HL-60/S4 treated with retinoic acid at 250 ng/mL for 4 days and 3 days (cell line): ENCODE results near the gene BCAP31.
"Not testable (repeated sequence)": the region's sequence is repeated elsewhere in the genome, so short reads cannot be mapped to it uniquely, and the experiment has no call there.

Experiments used
- in situ Hi-C: fragments of 300-500 bp; cut with MboI; formaldehyde crosslinking; loops from 2 replicates; pipeline ENCODE4 v1.7.0; 2022; ENCODE audit warnings: low sequenced_read_pairs

Gene BCAP31

DNA sequence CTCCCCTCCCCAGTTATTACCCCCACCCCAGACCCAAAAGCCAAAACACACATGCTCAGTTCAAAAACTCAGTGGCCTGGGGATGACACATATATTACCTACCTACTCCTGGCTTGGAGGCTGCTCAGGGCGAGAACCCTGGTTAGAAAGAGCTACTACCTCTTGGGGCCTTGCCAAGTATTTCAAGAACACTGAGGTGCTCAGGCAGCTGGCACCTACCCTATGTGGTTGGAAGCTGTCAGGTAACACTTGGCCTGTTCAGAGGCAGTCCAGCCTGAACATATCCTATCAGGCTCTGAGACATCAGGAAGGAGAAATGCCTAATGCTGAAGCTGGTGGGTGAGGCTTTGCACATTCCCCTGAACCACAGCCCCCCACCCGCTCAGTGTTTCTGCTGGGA lies 4.9 kb downstream of the BCAP31 start:
- in situ Hi-C loops = no loop called here

DNA sequence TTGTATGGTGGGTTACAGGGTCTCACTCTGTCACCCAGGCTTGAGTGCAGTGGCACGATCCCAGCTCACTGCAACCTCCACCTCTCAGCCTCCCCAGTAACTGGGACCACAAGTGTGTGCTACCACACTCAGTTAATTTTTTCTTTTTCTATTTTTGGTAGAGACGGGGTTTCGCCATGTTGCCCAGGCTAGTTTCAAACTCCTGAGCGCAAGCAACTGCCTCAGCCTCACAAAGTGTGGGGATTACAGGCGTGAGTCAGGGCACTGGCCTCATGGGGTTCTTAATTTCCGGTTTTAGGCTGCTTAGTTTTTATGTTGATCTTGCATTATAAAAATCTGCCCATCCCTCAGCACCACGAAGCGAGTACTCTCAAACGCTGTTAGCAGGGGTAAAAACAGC lies 6.7 kb downstream of the BCAP31 start:
- in situ Hi-C loops = no loop called here

DNA sequence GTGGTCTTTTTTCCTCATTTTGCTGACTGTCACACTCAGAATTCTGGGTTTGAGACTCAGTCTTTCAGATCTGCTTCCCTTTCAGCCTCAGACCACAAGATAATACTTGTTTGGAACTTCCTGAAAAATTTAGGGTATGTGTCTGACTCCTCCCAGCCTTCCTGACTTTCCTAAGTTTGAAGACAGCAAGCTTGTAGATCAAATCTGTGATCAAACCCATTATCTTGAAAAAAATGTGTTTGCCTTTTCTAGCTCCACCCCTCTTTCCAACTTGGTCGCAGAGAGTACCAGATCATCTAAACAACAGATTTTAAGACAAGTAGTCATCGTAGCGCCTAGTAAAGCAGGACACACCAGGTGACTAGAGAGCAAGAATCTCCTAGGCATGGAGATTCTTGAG lies 9.9 kb downstream of the BCAP31 start:
- in situ Hi-C loops = no loop called here

DNA sequence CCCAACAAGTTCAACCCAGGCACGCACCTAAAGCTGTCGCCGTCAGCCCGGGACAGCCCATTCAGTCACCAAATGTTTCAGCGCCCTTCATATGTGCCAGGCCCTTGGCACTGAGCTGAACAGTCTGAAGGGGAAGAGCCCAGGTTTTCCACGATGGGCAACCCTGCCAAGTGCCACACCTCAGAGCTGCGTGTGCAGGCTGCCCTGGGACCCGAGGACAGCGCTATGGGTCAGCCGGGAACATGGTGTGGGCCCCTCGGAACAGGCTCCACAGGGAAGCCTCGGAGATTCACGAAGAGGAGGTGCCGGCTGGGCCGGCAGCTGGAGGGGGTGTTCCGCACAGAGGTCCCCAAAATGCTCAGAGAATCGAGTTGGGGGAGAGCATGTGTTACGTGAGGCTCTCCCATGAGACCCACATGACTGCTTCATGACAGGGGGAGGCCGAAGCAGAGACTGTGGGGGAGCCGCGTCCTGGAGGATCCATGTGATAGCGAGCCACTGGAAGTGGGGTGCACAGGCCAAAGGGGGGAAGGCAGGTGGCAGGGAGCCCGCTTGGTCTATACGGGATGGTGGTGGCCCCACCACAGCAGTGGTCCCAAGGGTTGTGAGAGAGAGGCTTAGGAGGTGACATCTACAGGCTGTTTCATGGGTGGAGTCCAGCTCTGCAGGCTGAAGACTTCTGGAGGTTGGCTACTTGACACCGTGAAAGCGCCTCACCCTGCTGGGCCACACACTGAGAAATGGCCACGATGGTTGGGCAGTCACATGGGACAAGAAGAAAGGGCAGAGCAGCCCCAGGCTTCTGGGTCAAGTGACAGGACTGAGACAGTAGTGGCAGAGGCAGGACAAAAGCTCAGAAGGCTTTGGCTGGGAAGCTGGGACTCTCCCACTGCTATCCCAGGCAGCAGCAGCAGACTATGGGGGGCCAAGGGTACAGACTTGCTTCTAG lies 14.2 kb downstream of the BCAP31 start:
- in situ Hi-C loops = no loop called here

DNA sequence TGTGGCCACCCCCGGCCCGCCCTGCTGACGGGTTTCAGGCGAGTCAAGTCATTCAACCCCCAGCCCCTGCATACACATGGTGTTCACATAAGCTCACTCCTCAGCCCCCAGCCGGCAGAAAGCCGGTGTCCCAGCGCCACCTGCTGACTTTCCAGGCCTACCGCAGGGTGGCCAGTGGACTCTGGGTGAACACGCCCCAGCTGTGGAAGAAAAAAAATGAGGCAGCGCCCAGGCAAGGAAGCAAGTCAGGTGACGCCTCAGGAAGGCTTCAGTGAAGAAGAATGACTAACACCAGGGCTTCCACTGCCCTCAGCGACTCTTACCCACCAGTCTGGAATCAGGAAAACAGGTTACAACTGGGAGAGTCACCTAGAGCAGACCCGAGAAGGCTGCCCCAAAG lies 15.8 kb downstream of the BCAP31 start:
- in situ Hi-C loops = no loop called here

DNA sequence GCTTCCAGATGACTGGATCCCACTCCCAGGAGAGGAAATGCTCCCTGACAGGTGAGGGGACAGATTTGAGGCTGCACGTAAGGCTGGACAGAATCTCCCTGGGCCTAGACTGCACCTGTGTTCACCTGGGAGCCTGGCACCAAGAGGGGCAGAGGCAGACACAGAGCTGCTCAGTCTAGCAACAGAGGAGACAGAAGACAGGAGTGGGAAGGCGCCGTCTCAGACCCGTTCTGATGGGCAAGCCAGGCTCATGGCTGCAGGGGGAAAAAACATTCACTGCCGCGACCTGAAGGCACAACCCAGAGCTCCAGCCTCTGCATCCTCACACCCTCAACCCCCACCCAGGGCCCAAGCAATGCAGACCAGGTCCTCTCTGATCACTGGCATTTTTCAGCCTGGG lies 16.8 kb downstream of the BCAP31 start:
- in situ Hi-C loops = no loop called here

DNA sequence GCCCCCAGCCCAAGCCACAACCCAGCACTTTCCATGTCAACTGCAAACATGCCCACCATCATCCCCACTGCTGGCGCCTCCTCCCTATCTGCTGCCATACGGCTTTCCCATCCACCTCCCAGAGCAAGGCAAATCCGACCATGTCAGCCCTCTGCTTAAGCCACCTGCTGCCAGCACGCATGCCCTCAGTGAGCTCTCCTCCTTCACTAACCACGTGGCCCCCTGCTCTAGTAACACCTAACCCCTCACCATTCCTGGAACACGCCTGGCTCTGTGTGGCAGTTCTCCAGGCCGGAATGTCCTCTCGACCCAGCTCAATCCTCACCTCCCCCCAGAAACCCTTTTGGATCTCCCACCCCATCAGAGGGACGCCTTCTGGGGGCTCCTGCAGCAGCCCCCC lies 17.4 kb downstream of the BCAP31 start:
- in situ Hi-C loops = no loop called here

DNA sequence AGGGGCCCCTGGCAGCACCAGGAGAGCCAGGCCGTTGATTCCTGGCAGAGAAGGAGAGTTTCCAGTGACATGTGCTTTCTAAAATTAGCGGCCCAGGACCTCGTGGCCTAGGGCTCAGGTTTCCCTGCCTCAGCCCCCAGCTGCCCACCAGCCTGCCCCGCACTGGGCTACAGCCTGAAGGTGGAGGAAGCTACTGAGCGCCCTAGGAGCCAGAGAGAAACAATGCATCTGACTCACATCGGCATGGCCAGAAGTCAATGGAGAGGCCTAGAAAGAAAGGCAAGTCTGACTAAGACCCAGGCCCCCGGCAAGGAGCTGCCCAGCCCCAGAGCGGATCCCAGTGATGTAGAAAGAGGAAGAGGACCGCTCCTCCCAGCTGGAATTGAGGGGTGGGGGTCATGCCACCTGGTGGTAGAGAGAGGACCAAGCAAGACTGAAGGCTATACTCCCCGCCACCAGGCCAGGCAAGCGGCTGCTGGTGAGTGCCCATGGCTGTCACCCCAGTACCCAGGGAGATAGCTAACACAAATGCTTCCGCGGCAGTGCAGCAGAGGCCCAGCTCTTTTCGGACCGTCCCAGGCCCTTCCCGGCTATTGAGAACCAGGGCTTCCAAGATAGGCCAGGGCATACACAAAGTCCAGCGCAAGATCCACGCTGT lies 18.7 kb downstream of the BCAP31 start:
- in situ Hi-C loops = not testable (repeated sequence)

DNA sequence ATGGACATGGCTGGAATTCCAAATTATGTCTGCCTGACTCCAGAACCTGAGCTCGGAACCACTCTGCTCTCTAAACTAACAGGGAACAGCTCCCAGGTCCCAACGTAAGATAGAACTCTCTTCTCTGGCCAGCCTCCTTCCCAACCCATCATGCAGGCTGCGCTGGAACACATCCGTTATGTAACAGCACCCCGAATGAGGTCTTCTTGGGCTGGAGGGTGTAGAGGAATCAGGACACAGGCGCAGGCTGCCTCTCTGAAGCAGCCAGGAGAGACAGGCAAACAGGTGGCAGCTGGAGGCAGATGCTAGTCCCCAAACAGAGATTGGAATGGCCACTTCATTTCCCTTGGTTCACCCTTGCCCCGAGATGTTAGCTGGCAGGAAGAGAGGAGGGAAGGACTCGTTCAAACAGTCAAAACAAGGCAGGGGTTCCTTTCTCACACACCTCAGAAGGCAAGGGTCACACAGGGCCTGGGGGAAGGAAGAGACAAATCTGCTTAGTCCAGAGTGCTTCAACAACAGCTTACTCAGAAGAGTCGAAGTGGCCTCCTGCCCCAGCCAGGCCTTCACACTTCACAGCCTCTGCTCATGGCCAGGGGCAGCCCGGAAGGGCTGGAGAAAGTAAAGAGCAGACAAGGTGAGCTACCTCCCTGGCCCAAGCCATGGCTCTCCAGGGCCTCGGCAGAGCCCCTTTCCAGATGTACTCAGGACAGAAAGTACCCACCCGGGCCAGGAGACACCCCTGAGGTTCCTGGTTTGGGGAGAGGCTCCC lies 19.4 kb downstream of the BCAP31 start:
- in situ Hi-C loops = not testable (repeated sequence)

DNA sequence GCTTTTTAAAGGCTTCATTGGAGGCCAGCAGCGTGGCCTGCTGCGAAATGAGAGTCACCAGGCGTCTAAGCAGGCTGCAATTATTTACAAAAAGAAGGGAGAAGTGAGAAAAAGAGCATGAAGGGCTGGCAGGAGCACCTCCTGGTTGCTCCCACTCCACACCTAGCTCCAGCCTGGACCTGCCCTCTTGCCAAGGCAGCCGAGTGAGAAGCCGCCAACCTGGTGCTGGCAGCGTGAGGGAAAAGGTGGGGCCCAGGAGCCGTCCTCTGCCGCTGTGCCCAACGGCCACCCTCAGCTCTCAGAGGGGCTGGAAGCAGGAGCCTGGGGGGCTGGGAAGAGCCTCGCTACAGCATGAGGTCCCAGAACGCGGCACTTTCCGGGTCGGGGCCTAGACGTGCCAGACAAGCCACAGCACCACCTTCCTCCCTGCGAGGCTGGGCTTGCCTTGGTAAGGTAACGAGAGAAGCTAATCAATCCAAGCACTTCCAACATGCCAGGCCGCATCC lies 20.1 kb downstream of the BCAP31 start:
- in situ Hi-C loops = no loop called here

DNA sequence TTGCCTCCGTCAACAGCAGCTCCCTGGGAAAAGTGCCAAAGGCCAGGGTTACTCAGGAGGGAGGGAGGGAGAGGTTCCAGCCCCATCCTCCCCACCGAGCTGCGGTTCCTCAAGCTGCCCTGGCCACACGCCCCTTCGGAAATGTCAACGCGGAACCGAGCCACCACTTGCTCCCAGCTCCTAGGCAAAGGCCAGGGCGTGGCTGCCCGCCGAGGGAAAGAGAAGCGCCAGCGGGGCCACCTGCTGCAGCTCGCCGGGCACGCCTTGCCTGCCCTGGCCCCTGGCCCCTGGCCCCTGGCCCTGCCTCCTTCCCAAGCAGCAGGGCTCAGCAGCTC lies 21.2 kb downstream of the BCAP31 start:
- in situ Hi-C loops = no loop called here

DNA sequence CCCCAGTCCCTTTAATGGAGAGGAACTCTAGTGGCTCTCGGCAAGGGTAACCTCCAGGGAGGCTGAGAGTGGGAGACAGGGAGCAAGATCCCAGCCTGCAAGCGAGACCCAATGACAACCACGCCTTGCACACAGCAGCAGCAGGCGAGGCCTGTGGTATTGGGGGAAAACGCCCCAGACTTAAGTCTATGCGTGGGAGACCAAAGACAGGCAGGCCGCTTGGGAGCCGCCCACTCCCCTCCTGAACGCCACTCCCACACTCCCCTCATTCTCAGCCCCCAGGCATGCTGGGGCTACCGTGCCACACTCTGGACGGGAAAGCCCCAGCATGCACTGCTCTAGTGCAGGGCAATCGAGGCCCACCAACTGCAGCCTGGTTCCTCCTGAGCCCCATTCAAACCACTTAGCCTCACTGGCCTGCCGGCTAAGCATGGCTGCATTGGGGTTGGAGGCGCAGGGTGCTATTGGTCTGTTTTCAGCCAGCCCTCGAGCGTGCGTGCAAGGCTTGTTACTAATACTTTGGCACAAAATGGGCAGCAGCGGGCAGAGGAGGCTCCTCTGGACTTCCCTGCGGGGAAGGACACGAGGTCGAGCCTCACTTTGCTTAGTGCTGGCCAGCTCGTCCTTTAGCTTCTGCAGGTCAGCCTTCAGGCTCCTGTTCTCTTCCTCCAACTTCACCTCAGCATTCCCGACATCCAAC lies 21.7 kb downstream of the BCAP31 start:
- in situ Hi-C loops = no loop called here

DNA sequence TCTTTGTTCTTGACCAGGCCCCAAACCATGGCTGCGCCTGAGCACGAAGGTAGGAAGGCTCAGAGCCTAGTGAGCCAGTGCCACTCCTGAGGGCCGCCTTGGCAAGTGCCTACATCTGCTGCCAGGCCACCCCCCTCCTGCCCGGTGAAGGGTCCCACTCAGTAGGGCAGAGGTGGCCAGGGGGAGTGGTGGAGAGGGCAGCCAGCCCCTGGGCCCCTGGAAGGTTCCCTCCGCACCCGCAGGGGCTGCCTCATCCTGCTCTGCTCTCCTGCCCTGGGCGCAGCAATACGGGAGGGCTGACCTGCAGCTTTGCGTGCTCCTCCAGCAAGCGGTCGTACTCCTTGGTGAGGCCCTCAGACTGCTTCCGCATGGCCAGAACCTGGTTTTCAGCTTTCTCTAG lies 22.5 kb downstream of the BCAP31 start:
- in situ Hi-C loops = no loop called here

DNA sequence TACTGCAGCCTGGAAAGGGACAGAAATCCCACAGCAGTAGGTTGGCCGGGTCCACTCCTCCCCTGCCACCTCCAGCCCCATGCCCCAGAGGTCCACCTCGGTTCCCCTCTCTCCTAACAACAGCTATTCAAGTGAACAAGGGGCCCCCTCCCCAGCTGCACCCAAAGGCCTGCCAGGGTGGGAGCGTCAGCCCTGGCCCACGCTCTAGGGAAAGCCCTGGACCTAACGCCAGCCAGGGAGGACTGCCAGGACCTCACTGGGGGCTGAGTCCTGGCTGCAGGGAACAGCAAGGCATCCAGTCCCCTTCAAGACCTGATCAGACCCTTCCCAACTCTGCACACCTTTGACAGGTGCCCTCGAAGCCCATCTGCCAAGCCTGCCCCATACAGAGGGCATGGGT lies 23.2 kb downstream of the BCAP31 start:
- in situ Hi-C loops = no loop called here

DNA sequence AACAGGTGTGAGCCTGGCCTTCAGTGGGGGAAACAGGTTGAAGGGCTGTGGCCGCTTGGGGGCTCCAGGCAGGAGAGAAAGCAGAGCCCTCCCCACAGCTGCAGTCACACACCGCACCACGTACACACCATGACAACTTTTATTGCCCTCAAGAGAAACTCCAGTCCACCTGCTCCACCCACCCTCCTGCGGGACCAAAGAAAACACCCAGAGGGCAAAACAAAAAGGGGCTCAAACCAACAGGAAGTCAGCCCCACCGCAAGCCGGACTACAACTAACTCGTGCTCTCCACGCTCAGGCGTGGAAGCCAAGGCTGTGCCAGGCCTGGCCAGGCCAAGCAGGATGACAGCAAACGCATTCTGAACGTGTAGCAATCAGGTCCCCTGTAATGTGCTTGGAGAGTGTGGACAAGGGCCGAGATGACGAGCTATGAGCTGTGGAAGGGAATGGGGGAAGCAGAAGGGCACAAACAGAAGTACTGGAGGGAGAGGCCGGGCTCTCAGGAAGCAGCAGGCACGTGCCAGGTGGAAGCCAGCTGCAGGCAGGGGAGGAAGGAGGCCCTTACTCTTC lies 23.7 kb downstream of the BCAP31 start:
- in situ Hi-C loops = no loop called here

DNA sequence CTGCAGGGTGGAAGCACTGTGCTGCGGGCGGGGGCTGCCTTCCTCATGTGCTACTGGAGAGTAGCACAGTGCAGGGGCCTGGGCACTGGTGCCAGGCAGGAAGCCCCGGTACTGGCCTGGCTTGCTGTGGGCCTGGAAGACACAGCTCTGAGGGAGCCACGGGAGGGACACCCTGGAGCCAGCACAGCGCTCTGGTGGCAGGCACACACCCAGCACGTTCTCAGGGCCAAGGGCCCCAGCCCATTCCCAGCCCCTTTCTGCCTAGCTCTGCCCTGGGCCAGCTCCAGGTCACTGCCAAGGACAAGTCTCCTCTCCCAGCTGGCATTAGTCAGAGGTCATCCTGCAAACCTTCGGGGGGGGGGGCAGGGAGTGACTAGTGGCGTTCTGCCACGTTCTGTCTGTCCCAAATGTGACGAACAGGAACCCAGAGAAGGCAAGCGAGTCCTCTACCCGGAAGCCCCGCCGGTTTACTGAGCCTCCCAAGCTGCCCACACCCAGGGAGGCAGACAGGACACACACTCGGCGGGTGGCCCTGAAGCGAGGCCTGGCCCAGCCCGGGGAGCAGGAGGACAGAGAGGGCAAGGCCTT lies 24.3 kb downstream of the BCAP31 start:
- in situ Hi-C loops = not testable (repeated sequence)

DNA sequence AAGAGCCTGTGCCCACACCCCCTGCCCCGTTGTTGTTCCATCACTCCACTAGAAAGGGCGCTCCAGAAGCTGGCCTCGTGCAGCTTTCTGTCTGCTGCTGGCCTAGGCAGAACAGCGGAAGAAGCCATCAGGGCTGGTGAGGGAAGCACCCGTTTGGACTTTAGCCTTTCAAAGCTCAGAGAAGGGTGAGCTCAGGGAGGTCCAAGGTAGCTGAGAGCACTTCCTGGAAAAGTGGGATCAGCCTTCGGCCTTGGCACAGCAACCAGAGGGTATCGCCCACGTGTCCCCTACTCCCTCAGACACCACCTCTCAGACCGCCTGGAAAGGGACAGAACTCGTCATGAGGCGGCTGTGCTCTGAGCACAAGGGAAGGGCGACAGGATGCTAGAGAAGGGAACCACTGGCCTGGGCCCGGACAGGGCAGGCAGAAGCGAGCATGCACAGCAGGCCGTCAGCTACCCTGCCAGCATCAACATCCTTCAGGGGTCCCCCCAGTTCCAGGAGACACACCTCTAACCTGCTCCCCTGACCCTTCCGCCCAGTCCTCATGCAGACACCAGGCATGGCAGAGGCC lies 24.9 kb downstream of the BCAP31 start:
- in situ Hi-C loops = not testable (repeated sequence)

DNA sequence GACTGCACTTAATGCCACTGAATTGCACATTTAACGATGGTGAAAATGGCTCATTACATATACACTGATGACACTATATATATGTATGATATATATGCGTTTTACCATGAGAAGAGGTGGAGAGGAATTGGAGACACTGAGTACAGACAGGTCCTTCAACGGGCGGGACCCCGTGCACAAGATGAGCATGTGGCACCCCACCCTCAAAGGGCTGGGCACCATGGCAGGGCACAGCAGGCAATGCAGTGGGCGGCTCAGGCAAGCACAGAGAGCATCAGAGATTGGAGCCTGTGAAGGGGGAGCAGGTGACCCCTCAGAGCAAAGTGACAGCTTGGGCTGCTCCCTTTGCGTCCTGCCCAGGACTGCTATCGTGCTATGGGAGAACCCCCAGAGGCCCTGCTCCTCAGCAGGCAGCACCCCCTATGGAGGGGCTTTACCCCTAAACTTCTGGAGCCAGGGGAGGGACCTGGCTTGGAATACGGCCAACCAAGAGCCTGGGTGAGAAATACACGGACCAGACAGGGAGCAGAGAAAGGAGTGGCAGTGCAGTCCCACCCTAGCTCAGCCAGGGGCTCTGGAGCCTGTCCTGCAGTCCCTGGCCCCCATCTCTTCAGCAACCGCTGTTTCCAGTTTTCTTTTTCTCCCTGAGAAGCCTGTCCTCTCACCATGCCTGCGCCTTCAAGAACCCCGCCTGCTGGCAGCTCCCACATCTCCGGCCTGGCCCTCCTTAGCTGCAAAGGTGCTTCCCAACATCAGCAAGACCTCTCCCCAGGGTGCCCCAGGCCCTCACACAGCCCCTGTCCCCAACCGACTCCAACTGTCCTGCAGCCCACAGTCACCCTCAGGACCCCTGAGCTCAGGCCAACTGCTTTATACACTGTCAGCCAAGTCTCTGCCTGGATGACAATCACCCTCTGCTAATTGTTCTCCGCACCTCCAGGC lies 26.0 kb downstream of the BCAP31 start:
- in situ Hi-C loops = no loop called here
